Measurements from ENCODE around the gene PLA2G4F. TPM values are rescaled to one million over a fixed set of nuclear protein-coding genes. Genes with fewer than 3 reads are reported as not detected.

The PLA2G4F gene
- total RNA-seq, 1 experiment from 2014 or later: 0.05 TPM

DNA sequence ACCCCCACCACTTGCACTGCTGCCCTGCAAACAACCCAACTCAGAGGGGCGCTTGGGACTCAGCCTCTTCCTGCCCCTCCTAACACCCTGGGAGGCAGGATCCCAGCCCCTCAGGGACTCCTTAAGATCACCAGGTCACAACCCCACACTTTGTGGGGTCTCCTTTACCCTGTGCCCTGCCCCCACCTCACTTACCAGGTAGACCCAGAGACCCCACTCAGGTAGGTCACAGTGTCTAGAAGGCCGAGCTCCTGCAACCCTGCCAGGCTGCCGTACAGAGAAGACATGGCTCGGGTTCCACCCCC lies 9.1 kb downstream of the PLA2G4F start:
- RAD21 ChIA-PET (ENCODE audit: low non-redundant PET in 1 of 2, low total read pairs in 2 of 2, uncharacterized antibody in 2 of 2, unreplicated experiment in 2 of 2): no interaction called here

More for the DNA sequence above, 9.1 kb downstream of the PLA2G4F start:
- Histone ChIP-seq H3K36me3 (ENCODE audit: control insufficient read depth in 1 of 2, insufficient read depth in 2 of 2, low read length in 2 of 2) (no peaks in the 10 kb centered on the region), H2AFZ (ENCODE audit: low read depth, low read length, poor library complexity, severe bottlenecking) (no peak overlapping the region), H3K4me2 (ENCODE audit: low read length) (no peak overlapping the region), H3K27me3 (ENCODE audit: insufficient read depth, low read length) (no peaks in the 10 kb centered on the region), H3K9ac (ENCODE audit: low read length) (no peak overlapping the region), H3K27ac (ENCODE audit: low read depth, low read length) (no peak overlapping the region), H3K4me3 (replicated peaks in 1 of 2; ENCODE audit: low read depth in 1 of 2, low read length in 2 of 2) (no peak overlapping the region), H3K9me2 (ENCODE audit: insufficient read depth) (no peaks in the 10 kb centered on the region), H3K4me1 (ENCODE audit: control insufficient read depth in 1 of 2, insufficient read depth in 2 of 2, low read length in 2 of 2) (no peaks in the 10 kb centered on the region), H4K20me1 (ENCODE audit: insufficient read depth) (no peaks in the 10 kb centered on the region), H3K79me2 (ENCODE audit: insufficient read depth, low read length) (no peaks in the 10 kb centered on the region), H3K9me3 (ENCODE audit: control insufficient read depth in 1 of 2, insufficient read depth in 1 of 2, low read depth in 1 of 2, low read length in 2 of 2) (no peaks in the 10 kb centered on the region)
- POLR2A ChIA-PET: no interaction called here
- no TSS peak for BruUV-seq (replicated peaks)
- DNase-seq (ENCODE audit: low read depth, low spot score) (no peak), ATAC-seq (no peak)
- CTCF ChIA-PET: interaction anchor here (0.7 to 1.6 kb wide), 2 partner anchors 10 to 546 kb away, joined by 3 to 8 read pairs; no protein-coding TSS in a partner anchor
- TF ChIP-seq SP1 (IDR thresholded peaks at IDR 0.05; ENCODE audit: low read depth) (no peak), EZH2 (IDR thresholded peaks at IDR 0.05) (no peak), ELF1 (IDR thresholded peaks at IDR 0.05; ENCODE audit: borderline replicate concordance, low read depth) (no peak), YY1 (IDR thresholded peaks at IDR 0.05; ENCODE audit: extremely low read depth, insufficient replicate concordance, low read depth, low read length) (no peak), ZNF274 (IDR thresholded peaks at IDR 0.05; ENCODE audit: low read depth, low read length) (no peak), POLR2AphosphoS5 (IDR thresholded peaks at IDR 0.05; ENCODE audit: low read depth, low read length) (no peak), CEBPB (IDR thresholded peaks at IDR 0.05; ENCODE audit: low read depth) (no peak), SIN3A (IDR thresholded peaks at IDR 0.05; ENCODE audit: low read depth) (no peak), EGR1 (IDR thresholded peaks at IDR 0.05; ENCODE audit: low read depth) (no peak), POLR2A (IDR thresholded peaks at IDR 0.05; ENCODE audit: borderline replicate concordance, extremely low read depth, insufficient read depth, insufficient read length) (no peak), TCF7L2 (IDR thresholded peaks at IDR 0.05; ENCODE audit: borderline replicate concordance, extremely low read depth, insufficient read depth, insufficient read length) (no peak), FOSL1 (IDR thresholded peaks at IDR 0.05; ENCODE audit: low read depth) (no peak), ZFX (IDR thresholded peaks at IDR 0.05) (no peak), EZH2phosphoT487 (IDR thresholded peaks at IDR 0.05; ENCODE audit: borderline replicate concordance) (no peak)
- TF ChIP-seq, protein P1, sequence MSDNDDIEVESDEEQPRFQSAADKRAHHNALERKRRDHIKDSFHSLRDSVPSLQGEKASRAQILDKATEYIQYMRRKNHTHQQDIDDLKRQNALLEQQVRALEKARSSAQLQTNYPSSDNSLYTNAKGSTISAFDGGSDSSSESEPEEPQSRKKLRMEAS (IDR thresholded peaks at IDR 0.05): no peak
- TF ChIP-seq, protein P2, sequence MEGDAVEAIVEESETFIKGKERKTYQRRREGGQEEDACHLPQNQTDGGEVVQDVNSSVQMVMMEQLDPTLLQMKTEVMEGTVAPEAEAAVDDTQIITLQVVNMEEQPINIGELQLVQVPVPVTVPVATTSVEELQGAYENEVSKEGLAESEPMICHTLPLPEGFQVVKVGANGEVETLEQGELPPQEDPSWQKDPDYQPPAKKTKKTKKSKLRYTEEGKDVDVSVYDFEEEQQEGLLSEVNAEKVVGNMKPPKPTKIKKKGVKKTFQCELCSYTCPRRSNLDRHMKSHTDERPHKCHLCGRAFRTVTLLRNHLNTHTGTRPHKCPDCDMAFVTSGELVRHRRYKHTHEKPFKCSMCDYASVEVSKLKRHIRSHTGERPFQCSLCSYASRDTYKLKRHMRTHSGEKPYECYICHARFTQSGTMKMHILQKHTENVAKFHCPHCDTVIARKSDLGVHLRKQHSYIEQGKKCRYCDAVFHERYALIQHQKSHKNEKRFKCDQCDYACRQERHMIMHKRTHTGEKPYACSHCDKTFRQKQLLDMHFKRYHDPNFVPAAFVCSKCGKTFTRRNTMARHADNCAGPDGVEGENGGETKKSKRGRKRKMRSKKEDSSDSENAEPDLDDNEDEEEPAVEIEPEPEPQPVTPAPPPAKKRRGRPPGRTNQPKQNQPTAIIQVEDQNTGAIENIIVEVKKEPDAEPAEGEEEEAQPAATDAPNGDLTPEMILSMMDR (IDR thresholded peaks at IDR 0.05 in 2 of 3, conservative IDR thresholded peaks at IDR 0.05 in 1 of 3; ENCODE audit: borderline replicate concordance in 1 of 3, insufficient read depth in 1 of 3, low read depth in 2 of 3, low read length in 2 of 3): no peak
- TF ChIP-seq, protein P3, sequence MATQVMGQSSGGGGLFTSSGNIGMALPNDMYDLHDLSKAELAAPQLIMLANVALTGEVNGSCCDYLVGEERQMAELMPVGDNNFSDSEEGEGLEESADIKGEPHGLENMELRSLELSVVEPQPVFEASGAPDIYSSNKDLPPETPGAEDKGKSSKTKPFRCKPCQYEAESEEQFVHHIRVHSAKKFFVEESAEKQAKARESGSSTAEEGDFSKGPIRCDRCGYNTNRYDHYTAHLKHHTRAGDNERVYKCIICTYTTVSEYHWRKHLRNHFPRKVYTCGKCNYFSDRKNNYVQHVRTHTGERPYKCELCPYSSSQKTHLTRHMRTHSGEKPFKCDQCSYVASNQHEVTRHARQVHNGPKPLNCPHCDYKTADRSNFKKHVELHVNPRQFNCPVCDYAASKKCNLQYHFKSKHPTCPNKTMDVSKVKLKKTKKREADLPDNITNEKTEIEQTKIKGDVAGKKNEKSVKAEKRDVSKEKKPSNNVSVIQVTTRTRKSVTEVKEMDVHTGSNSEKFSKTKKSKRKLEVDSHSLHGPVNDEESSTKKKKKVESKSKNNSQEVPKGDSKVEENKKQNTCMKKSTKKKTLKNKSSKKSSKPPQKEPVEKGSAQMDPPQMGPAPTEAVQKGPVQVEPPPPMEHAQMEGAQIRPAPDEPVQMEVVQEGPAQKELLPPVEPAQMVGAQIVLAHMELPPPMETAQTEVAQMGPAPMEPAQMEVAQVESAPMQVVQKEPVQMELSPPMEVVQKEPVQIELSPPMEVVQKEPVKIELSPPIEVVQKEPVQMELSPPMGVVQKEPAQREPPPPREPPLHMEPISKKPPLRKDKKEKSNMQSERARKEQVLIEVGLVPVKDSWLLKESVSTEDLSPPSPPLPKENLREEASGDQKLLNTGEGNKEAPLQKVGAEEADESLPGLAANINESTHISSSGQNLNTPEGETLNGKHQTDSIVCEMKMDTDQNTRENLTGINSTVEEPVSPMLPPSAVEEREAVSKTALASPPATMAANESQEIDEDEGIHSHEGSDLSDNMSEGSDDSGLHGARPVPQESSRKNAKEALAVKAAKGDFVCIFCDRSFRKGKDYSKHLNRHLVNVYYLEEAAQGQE (IDR thresholded peaks at IDR 0.05; ENCODE audit: low read depth): no peak
- TF ChIP-seq, protein P4, sequence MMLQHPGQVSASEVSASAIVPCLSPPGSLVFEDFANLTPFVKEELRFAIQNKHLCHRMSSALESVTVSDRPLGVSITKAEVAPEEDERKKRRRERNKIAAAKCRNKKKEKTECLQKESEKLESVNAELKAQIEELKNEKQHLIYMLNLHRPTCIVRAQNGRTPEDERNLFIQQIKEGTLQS (IDR thresholded peaks at IDR 0.05): no peak
- intact Hi-C loops (cut with micrococcal nuclease): no loop called here

Measured in HCT116 (cell line).